Retinal pigment epithelial cell (primary cell): ENCODE measurements around the gene ALMS1.
"Not testable (repeated sequence)": the region's sequence is repeated elsewhere in the genome, so short reads cannot be mapped to it uniquely, and the experiment has no call there.

Experiments
- DNase-seq: peaks from one replicate; pipeline ENCODE4 v3.0.0-alpha.2; 2010; ENCODE audit warnings: low read depth
- H3K4me3 ChIP-seq: 2 replicates; pipeline ENCODE4 v1.5.1; 2011; ENCODE audit warnings: mild to moderate bottlenecking, low read length, control low read depth, moderate library complexity
- TF ChIP-seq, protein P1 (sequence below): conservative IDR thresholded peaks from 2 replicates; pipeline ENCODE4 v1.5.1; 2011; ENCODE audit warnings: low read depth, low read length, control low read depth, inconsistent platforms

The ALMS1 gene

GRCh38 chr2:73451263-73451972 is 65.8 kb downstream of the ALMS1 start:
- TF ChIP-seq, protein P1, sequence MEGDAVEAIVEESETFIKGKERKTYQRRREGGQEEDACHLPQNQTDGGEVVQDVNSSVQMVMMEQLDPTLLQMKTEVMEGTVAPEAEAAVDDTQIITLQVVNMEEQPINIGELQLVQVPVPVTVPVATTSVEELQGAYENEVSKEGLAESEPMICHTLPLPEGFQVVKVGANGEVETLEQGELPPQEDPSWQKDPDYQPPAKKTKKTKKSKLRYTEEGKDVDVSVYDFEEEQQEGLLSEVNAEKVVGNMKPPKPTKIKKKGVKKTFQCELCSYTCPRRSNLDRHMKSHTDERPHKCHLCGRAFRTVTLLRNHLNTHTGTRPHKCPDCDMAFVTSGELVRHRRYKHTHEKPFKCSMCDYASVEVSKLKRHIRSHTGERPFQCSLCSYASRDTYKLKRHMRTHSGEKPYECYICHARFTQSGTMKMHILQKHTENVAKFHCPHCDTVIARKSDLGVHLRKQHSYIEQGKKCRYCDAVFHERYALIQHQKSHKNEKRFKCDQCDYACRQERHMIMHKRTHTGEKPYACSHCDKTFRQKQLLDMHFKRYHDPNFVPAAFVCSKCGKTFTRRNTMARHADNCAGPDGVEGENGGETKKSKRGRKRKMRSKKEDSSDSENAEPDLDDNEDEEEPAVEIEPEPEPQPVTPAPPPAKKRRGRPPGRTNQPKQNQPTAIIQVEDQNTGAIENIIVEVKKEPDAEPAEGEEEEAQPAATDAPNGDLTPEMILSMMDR = no peak
- H3K4me3 ChIP-seq = no peak overlapping the region
- no peak for DNase-seq

- no peak overlapping the region for H3K4me3 ChIP-seq
- DNase-seq = no peak
- TF ChIP-seq, protein P1 = no peak
These were observed 72.3 kb downstream of the ALMS1 start for GRCh38 chr2:73457982-73458381.

DNA sequence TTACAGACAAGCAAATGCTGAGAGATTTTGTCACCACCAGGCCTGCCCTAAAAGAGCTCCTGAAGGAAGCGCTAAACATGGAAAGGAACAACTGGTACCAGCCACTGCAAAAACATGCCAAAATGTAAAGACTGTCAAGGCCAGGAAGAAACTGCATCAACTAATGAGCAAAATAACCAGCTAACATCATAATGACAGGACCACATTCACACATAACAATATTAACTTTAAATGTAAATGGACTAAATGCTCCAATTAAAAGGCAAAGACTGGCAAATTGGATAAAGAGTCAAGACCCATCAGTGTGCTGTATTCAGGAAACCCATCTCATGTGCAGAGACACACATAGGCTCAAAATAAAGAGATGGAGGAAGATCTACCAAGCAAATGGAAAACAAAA is 76.8 kb downstream of the ALMS1 start:
- H3K4me3 ChIP-seq, DNase-seq: not testable (repeated sequence)

DNA sequence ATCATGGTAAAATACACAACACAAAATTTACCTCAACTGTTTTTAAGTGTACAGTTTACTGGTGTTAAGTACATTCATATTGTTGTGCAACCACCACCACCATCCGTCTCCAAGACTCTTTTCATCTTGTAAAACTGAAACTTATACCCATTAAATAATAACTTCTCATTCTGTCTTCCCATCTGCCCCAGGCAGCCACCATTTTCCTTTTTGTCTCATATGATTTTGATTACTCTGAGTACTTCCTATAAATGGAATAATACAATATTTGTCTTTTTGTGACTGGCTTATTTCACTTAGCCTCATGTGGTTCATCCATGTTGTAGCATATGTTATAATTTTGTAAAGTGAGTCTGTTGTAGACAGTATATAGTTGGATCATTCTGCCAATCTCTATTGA is 82.7 kb downstream of the ALMS1 start:
- H3K4me3 ChIP-seq = no peak overlapping the region
- DNase-seq = no peak
- TF ChIP-seq, protein P1 = no peak

DNA sequence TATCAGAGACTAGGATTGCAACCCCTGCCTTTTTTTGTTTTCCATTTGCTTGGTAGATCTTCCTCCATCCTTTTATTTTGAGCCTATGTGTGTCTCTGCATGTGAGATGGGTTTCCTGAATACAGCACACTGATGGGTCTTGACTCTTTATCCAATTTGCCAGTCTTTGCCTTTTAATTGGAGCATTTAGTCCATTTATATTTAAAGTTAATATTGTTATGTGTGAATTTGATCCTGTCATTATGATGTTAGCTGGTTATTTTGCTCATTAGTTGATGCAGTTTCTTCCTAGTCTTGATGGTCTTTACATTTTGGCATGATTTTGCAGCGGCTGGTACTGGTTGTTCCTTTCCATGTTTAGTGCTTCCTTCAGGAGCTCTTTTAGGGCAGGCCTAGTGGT is 98.2 kb downstream of the ALMS1 start:
- H3K4me3 ChIP-seq, DNase-seq: not testable (repeated sequence)

- H3K4me3 ChIP-seq = no peak overlapping the region
- TF ChIP-seq, protein P1 = no peak
- no peak for DNase-seq
These were observed 101.5 kb downstream of the ALMS1 start for GRCh38 chr2:73487112-73487657.

DNA sequence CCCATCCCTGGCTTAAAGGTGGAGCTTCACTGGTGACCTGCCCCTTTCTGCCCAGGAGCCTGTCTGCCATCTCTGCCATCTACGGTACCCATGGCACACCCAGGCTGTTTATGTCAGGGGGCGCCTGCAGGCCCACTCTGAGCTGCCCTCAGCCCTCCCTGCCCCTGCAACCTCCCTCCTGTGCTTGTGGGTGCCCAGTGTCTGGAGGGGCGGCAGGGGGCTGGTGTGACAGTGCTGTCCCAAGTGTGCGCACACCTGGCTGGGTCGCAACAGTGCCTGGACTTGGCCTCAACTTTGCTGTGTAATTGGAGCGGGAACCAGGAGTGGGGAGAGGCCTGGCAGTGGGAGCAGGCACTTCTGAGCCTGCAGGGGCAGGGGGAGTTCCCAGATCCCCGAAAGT is 102.4 kb downstream of the ALMS1 start:
- no peak overlapping the region for H3K4me3 ChIP-seq
- DNase-seq = no peak
- TF ChIP-seq, protein P1 = no peak

- TF ChIP-seq, protein P1 = no peak
- DNase-seq = no peak
- H3K4me3 ChIP-seq = no peak overlapping the region
These were observed 103.4 kb downstream of the ALMS1 start for GRCh38 chr2:73489053-73489452.
